ENCODE results near the gene LAPTM4A. TPM values are rescaled to one million over a fixed set of nuclear protein-coding genes. Genes with fewer than 3 reads are reported as not detected.

LAPTM4A gene
- total RNA-seq, 1 experiment from 2014 or later, result 125 TPM

DNA sequence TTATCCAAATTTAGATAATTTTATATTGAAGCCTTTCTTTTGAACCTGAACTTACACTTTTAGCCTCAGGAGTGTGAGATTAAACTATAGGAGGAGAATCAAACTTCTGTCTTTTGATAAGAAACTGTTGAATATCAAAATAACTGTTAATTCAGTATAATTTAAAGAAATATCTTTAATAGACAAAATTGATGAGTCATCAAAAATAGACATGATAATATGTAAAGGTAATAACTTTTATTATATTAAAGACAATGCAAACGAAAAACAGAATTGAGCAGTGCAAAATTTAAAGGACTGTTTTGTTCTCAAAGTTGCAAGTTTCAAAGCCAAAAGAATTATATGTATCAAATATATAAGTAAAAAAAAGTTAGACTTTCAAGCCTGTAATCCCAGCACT, 59.5 kb downstream of the LAPTM4A start:
- Histone ChIP-seq H3K4me1 (replicated peaks; ENCODE audit: insufficient read depth) (peaks cover 19% of the 10 kb centered on the region), H3F3A (ENCODE audit: insufficient read depth, low read depth) (0 out of 2 replicates have a peak, but pooled peaks cover 4% of the 10 kb centered on the region), H3K79me2 (ENCODE audit: low read depth) (no peaks in the 10 kb centered on the region; the same call in 1 of the 2 replicates), H3K9me2 (ENCODE audit: insufficient read depth) (no peaks in the 10 kb centered on the region), H3K4me3 (no peak overlapping the region), H3K4me2 (no peak overlapping the region), H3K9me3 (ENCODE audit: insufficient read depth, low read depth) (no peaks in the 10 kb centered on the region), H4K20me1 (ENCODE audit: insufficient read depth) (no peaks in the 10 kb centered on the region), H3K36me3 (ENCODE audit: low read depth) (no peaks in the 10 kb centered on the region), H3K27me3 (ENCODE audit: insufficient read depth, low read depth) (no peaks in the 10 kb centered on the region), H3K27ac (no peak overlapping the region), H2AFZ (no peak overlapping the region)
- CTCF ChIA-PET, result interaction anchor here (0.7 kb wide), 1 partner anchor 10 kb away, joined by 4 read pairs; no protein-coding TSS in a partner anchor
- POLR2A ChIA-PET (ENCODE audit: unreplicated experiment), result no interaction called here
- BruUV-seq (replicated peaks), result no TSS peak
- no peak for TF ChIP-seq EZH2 (IDR thresholded peaks at IDR 0.05; ENCODE audit: low read depth)
- TF ChIP-seq, protein P1, sequence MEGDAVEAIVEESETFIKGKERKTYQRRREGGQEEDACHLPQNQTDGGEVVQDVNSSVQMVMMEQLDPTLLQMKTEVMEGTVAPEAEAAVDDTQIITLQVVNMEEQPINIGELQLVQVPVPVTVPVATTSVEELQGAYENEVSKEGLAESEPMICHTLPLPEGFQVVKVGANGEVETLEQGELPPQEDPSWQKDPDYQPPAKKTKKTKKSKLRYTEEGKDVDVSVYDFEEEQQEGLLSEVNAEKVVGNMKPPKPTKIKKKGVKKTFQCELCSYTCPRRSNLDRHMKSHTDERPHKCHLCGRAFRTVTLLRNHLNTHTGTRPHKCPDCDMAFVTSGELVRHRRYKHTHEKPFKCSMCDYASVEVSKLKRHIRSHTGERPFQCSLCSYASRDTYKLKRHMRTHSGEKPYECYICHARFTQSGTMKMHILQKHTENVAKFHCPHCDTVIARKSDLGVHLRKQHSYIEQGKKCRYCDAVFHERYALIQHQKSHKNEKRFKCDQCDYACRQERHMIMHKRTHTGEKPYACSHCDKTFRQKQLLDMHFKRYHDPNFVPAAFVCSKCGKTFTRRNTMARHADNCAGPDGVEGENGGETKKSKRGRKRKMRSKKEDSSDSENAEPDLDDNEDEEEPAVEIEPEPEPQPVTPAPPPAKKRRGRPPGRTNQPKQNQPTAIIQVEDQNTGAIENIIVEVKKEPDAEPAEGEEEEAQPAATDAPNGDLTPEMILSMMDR (conservative IDR thresholded peaks at IDR 0.05), result no peak
- intact Hi-C loops (cut with micrococcal nuclease; ENCODE audit: unreplicated experiment), result no loop called here
- no peak for DNase-seq

DNA sequence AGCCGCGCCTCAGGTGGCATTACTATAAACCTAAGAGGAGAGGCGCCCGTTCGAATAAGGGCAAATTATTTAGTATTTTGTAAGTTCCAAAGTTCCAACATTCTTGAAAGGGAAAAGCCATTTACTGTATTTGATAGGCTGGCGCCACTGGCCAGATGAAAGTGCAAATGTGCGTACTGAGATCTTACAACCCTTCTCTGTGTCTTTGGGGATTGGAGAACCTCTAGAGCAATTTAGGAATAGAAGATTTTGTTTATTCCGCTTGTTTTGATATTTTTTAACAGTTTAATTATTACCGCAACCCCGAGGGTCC, 61.1 kb downstream of the LAPTM4A start:
- BruUV-seq (replicated peaks), result TSS peak; percentile 85
- CTCF ChIA-PET, result no interaction called here
- Histone ChIP-seq H3K27ac (no peak overlapping the region), H3K4me2 (peak overlapping the region; percentile 89), H3K4me1 (replicated peaks; ENCODE audit: insufficient read depth) (peaks cover 19% of the 10 kb centered on the region), H4K20me1 (ENCODE audit: insufficient read depth) (no peaks in the 10 kb centered on the region), H3K9me2 (ENCODE audit: insufficient read depth) (no peaks in the 10 kb centered on the region), H3K4me3 (peak overlapping the region; percentile 85), H3K36me3 (ENCODE audit: low read depth) (no peaks in the 10 kb centered on the region), H3K9me3 (ENCODE audit: insufficient read depth, low read depth) (no peaks in the 10 kb centered on the region), H2AFZ (peak overlapping the region; percentile 96), H3K79me2 (ENCODE audit: low read depth) (no peaks in the 10 kb centered on the region; the same call in 1 of the 2 replicates), H3K27me3 (ENCODE audit: insufficient read depth, low read depth) (no peaks in the 10 kb centered on the region), H3F3A (ENCODE audit: insufficient read depth, low read depth) (0 out of 2 replicates have a peak, but pooled peaks cover 4% of the 10 kb centered on the region)
- TF ChIP-seq, protein P1 (conservative IDR thresholded peaks at IDR 0.05), result no peak
- TF ChIP-seq EZH2 (IDR thresholded peaks at IDR 0.05; ENCODE audit: low read depth), result no peak
- POLR2A ChIA-PET (ENCODE audit: unreplicated experiment), result interaction anchor here (0.6 kb wide), 1 partner anchor 171 kb away, joined by 3 read pairs; no protein-coding TSS in a partner anchor
- no peak for DNase-seq
- intact Hi-C loops (cut with micrococcal nuclease; ENCODE audit: unreplicated experiment), result no loop called here

DNA sequence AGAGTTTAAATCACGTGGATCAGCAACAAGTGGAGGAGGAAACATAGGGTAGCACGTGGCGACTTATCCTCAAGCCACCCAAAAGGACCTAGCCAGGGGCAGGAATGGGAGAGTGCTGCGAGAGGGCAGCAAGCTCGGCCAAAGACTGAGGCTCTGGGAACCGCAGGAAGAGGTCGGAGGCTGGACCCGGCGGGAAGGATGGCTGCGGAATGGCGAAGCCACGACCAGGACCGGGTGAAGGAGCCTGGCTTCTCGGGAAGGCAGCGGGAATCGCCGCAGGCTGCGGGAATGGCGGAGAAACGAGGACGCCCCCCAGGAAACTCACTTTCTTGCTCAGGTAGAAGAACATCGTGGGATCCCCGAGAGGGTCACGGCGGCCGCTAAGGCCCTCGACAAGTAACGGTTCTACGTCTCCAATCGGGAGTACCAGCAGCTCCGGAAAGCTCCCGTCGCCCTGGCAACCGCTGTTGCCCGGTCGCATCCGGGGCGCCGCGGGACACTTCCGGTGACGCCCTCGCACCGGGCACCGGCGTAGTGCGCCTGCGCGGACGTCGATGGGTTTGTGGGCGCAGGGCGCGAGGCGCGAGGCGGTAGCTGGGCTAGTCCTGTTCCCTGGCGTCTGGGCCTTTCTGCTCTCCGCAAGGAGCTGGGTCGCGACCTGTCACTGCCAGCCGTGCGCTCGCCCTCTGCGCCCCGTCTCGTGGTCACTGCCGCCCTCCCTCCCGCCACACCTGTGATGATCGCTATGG, 61.6 kb downstream of the LAPTM4A start, which contains the start of gene WDR35:
Gene WDR35 (minus strand): TSS at position 439 of the 749 bp plus-strand sequence. CDS start 90 bp downstream, at position 349.
- H3F3A ChIP-seq (ENCODE audit: insufficient read depth, low read depth), result 0 out of 2 replicates have a peak, but pooled peaks cover 4% of the 10 kb centered on the region
- H3K4me3 ChIP-seq, result peak within 1 kb of the TSS; percentile 85
- peak within 1 kb of the TSS; percentile 96 for H2AFZ ChIP-seq
- peaks cover 19% of the 10 kb centered on the region for H3K4me1 ChIP-seq (replicated peaks; ENCODE audit: insufficient read depth)
- no peaks in the 10 kb centered on the region for H3K36me3 ChIP-seq (ENCODE audit: low read depth)
- TSS peak; percentile 43 for BruUV-seq (replicated peaks)
- no peak within 1 kb of the TSS for H3K27ac ChIP-seq
- H4K20me1 ChIP-seq (ENCODE audit: insufficient read depth), result no peaks in the 10 kb centered on the region
- H3K27me3 ChIP-seq (ENCODE audit: insufficient read depth, low read depth), result no peaks in the 10 kb centered on the region
- CTCF ChIA-PET, result no interaction called here
- H3K79me2 ChIP-seq (ENCODE audit: low read depth), result no peaks in the 10 kb centered on the region; the same call in 1 of the 2 replicates
- H3K9me3 ChIP-seq (ENCODE audit: insufficient read depth, low read depth), result no peaks in the 10 kb centered on the region
- peak within 1 kb of the TSS; percentile 89 for H3K4me2 ChIP-seq
- DNase-seq, result peak; percentile 78 to 94
- POLR2A ChIA-PET (ENCODE audit: unreplicated experiment), result interaction anchor here (0.6 kb wide), 1 partner anchor 172 kb away, joined by 3 read pairs; no protein-coding TSS in a partner anchor
- intact Hi-C loops (cut with micrococcal nuclease; ENCODE audit: unreplicated experiment), result no loop called here
- TF ChIP-seq, protein P1 (conservative IDR thresholded peaks at IDR 0.05), result no peak
- TF ChIP-seq EZH2 (IDR thresholded peaks at IDR 0.05; ENCODE audit: low read depth), result no peak
- H3K9me2 ChIP-seq (ENCODE audit: insufficient read depth), result no peaks in the 10 kb centered on the region

Data from PC-9 (cell line).